Nephron (organoid): ENCODE results near the gene ERBB4.

Experiments
- H3K27ac Mint-ChIP-seq, 3 experiments: 2 replicates each; pipeline ENCODE4 v1.8.0; 2020; ENCODE audit warnings: mixed read lengths in 3 of 3, mild to moderate bottlenecking in 2 of 3, moderate library complexity in 1 of 3
- H3K27me3 Mint-ChIP-seq: 2 replicates; pipeline ENCODE4 v1.8.0; 2021; ENCODE audit warnings: low read depth, mild to moderate bottlenecking, moderate library complexity, mixed read lengths
- H3K36me3 Mint-ChIP-seq: 2 replicates; pipeline ENCODE4 v1.8.0; 2020; ENCODE audit warnings: low read depth, mixed read lengths
- H3K4me1 Mint-ChIP-seq: 2 replicates; pipeline ENCODE4 v1.8.0; 2020; ENCODE audit warnings: mixed read lengths
- H3K4me3 Mint-ChIP-seq, 3 experiments: 2 replicates each; pipeline ENCODE4 v1.8.0; 2020; ENCODE audit warnings: mild to moderate bottlenecking in 3 of 3, mixed read lengths in 3 of 3, moderate library complexity in 2 of 3
- H3K9me3 Mint-ChIP-seq: 2 replicates; pipeline ENCODE4 v1.8.0; 2020; ENCODE audit warnings: mixed read lengths
- CTCF ChIP-seq, 3 experiments: fragments of 200-600 bp; sonication (generic); IDR thresholded peaks; one replicate each; pipeline ENCODE4 v1.5.0; 2021; ENCODE audit warnings: antibody characterized with exemption in 3 of 3; ENCODE audit not compliant: unreplicated experiment in 3 of 3

The ERBB4 gene

GRCh38 chr2:212186166-212186565 is 352.4 kb downstream of the ERBB4 start:
- Mint-ChIP-seq H3K27me3 (no peaks in the 10 kb centered on the region), H3K36me3 (no peaks in the 10 kb centered on the region), H3K4me3 (no peak overlapping the region), H3K9me3 (no peaks in the 10 kb centered on the region), H3K27ac (no peak overlapping the region), H3K4me1 (no peaks in the 10 kb centered on the region)
- no peak for TF ChIP-seq CTCF (IDR thresholded peaks at IDR 0.05; ENCODE audit: unreplicated experiment in 3 of 3)

GRCh38 chr2:212181646-212182045 is 357.0 kb downstream of the ERBB4 start:
- H3K4me1 Mint-ChIP-seq = no peaks in the 10 kb centered on the region
- no peak for TF ChIP-seq CTCF (IDR thresholded peaks at IDR 0.05; ENCODE audit: unreplicated experiment in 3 of 3)
- H3K9me3 Mint-ChIP-seq = no peaks in the 10 kb centered on the region
- no peaks in the 10 kb centered on the region for H3K27me3 Mint-ChIP-seq
- no peaks in the 10 kb centered on the region for H3K36me3 Mint-ChIP-seq
- H3K27ac Mint-ChIP-seq = no peak overlapping the region
- no peak overlapping the region for H3K4me3 Mint-ChIP-seq

GRCh38 chr2:212180408-212181083 is 358.1 kb downstream of the ERBB4 start:
- Mint-ChIP-seq H3K9me3 (no peaks in the 10 kb centered on the region), H3K27ac (no peak overlapping the region), H3K36me3 (no peaks in the 10 kb centered on the region), H3K4me3 (no peak overlapping the region), H3K27me3 (no peaks in the 10 kb centered on the region), H3K4me1 (peaks cover 9% of the 10 kb centered on the region)
- no peak for TF ChIP-seq CTCF (IDR thresholded peaks at IDR 0.05; ENCODE audit: unreplicated experiment in 3 of 3)

- H3K27me3 Mint-ChIP-seq = no peaks in the 10 kb centered on the region
- no peak for TF ChIP-seq CTCF (IDR thresholded peaks at IDR 0.05; ENCODE audit: unreplicated experiment in 3 of 3)
- H3K9me3 Mint-ChIP-seq = no peaks in the 10 kb centered on the region
- H3K36me3 Mint-ChIP-seq = peaks cover under 1% of the 10 kb centered on the region
- H3K4me1 Mint-ChIP-seq = peaks cover 16% of the 10 kb centered on the region
- no peak overlapping the region for H3K27ac Mint-ChIP-seq
- no peak overlapping the region for H3K4me3 Mint-ChIP-seq
Measured at GRCh38 chr2:212177724-212178123, 360.9 kb downstream of the ERBB4 start.

GRCh38 chr2:212176151-212176550 is 362.5 kb downstream of the ERBB4 start:
- peaks cover 16% of the 10 kb centered on the region for H3K4me1 Mint-ChIP-seq
- H3K9me3 Mint-ChIP-seq = peaks cover 9% of the 10 kb centered on the region
- peaks cover 16% of the 10 kb centered on the region for H3K36me3 Mint-ChIP-seq
- TF ChIP-seq CTCF (IDR thresholded peaks at IDR 0.05; ENCODE audit: unreplicated experiment in 3 of 3) = no peak
- H3K4me3 Mint-ChIP-seq = no peak overlapping the region
- no peaks in the 10 kb centered on the region for H3K27me3 Mint-ChIP-seq
- no peak overlapping the region for H3K27ac Mint-ChIP-seq
